HepG2 (cell line): ENCODE measurements around the gene KRT32.

Experiments
- ATF1 ChIP-seq: IDR thresholded peaks from 2 replicates; pipeline ENCODE4 v1.6.1; 2016; ENCODE audit warnings: mild to moderate bottlenecking, control low read depth
- CCAR2 ChIP-seq: fragments of 200-400 bp; formaldehyde crosslinking; optimal IDR thresholded peaks from 2 replicates; pipeline ENCODE3; 2018; ENCODE audit warnings: low read depth, mild to moderate bottlenecking, low read length, moderate library complexity
- CHD2 ChIP-seq: IDR thresholded peaks from 2 replicates; pipeline ENCODE4 v1.6.1; 2011; ENCODE audit warnings: low read depth, low read length, improper control_type of control experiment
- ETV6 ChIP-seq: sonication (generic); formaldehyde crosslinking; conservative IDR thresholded peaks from 2 replicates; pipeline ENCODE4 v1.4.0; 2020; ENCODE audit warnings: missing genetic modification reagents
- FOXK1 ChIP-seq: sonication (generic); formaldehyde crosslinking; IDR thresholded peaks from 2 replicates; pipeline ENCODE4 v1.4.0; 2020; ENCODE audit warnings: low read depth, missing genetic modification reagents, borderline replicate concordance
- HOXA7 ChIP-seq: sonication (generic); formaldehyde crosslinking; IDR thresholded peaks from 2 replicates; pipeline ENCODE4 v1.8.1; 2022; ENCODE audit warnings: mild to moderate bottlenecking, missing genetic modification reagents, moderate library complexity
- JUND ChIP-seq: sonication (generic); formaldehyde crosslinking; IDR thresholded peaks from 2 replicates; pipeline ENCODE4 v1.8.0; 2022; ENCODE audit warnings: mild to moderate bottlenecking, missing genetic modification reagents

GRCh38 chr17:41511116-41511515 is 43.9 kb upstream of the KRT32 start:
- no peak for TF ChIP-seq HOXA7
- no peak for TF ChIP-seq CCAR2
- no peak for TF ChIP-seq CHD2
- no peak for TF ChIP-seq ATF1 (CRISPR knock-in tag)
- TF ChIP-seq JUND (CRISPR knock-in tag): no peak
- TF ChIP-seq FOXK1 (CRISPR knock-in tag): no peak
- TF ChIP-seq ETV6: no peak
